ENCODE results near the gene UNC5B.
A peak's percentile ranks its signal among the peaks of the same experiment; 100 is the strongest.

The UNC5B gene

DNA sequence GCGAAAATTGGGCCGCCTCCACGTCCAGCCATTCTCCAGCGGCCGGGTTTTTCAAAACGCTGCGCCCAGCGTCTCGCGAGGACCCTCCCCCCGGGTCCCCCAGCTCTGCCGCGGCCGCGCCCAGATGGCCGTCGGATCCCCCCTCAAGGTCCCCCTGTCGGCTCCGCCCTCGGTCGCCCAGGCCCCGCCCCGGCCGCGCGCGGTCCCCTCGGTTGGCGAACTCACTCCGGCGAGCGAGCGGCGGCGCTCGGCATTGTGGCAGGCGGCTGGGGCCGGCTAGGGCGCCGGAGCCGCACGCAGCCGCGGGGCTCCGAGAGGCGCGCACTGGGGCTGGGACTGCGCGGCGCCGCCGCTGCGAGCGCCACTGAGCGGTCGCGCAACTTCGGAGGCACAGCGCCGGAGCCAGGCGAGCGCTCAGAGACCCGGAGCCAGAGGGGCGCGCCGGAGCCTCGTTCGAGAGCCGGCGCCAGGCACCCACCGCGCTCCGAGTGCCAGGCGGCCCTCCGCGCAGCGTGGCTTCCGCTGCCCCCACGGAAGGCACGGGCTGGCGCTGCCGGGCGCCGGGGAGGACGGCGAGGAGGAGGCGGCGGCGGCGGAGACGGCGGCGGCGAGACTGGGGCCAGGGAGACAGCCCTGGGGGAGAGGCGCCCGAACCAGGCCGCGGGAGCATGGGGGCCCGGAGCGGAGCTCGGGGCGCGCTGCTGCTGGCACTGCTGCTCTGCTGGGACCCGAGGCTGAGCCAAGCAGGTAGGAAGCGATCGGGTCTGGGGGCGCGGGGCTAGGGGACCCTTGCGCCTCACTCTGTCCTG is at the start of gene UNC5B:
Gene UNC5B (plus strand): TSS at position 253 of the 809 bp plus-strand sequence. CDS start 416 bp downstream, at position 669.
- peak; percentile 58 to 60 for DNase-seq

- no peak for DNase-seq
Measured at GRCh38 chr10:71173466-71173865, 38.9 kb upstream of the UNC5B start.

DNA sequence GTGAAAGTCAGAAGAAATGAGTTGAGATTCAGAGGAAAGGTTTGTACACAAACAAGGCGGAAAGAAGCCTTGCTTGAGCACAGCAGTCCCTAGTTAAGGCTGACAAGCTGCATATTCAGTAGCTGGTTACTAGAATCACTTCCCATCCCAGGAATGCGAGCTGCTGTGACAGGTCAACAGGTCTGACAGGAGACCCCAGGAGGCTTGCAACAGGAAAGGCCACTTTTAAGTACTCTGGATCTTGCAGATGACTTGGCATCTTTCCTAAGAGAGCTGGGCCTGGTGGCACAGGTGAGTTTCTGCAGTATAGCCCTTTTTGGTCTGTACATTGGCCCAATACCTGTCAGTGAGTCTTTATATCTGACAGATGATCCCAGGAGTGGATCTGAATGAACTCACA is 35.7 kb upstream of the UNC5B start:
- no peak for DNase-seq

- no peak for DNase-seq
Measured at GRCh38 chr10:71177651-71178199, 34.6 kb upstream of the UNC5B start.

DNA sequence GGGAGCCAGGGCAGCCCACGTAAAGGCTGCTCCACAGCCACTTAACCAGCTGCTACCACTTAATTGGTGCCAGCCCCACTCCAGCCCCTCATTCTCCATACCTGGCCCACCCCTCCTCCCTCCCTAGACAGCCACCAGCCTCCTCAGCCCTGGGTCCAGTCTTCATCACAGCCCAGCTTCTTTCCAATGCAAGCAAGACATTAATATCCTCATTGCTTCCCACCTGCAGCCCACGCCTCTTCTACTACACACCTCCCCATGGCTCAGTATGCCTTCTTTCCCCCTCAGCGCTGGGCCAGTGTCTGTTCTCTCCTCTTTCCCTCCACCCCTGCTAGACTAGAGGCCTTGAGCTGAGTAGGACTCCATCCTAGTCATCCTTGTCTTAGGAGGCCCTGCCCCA is 33.5 kb upstream of the UNC5B start:
- DNase-seq: no peak

- DNase-seq: no peak
Measured at GRCh38 chr10:71179382-71179781, 33.0 kb upstream of the UNC5B start.

DNA sequence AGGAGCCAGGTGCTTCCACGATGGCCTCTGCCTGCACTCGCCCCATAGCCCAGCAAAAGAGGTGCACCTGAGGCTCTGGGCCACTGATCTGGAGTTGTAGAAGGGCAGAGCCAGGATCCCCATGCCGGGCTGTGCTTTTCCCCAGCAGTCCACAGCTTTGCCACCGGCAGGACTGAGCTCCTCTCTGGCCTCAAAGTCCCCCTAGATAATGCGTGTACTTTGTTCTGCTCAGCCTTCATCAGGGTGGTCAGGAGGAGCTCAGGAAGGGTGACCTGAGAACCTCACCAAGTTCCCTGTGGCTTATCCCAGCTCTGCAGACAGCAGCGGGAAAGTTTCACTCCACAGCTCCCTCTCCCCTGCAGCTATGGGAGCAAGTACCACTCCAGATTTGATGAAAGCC is 27.9 kb upstream of the UNC5B start:
- DNase-seq: no peak

DNA sequence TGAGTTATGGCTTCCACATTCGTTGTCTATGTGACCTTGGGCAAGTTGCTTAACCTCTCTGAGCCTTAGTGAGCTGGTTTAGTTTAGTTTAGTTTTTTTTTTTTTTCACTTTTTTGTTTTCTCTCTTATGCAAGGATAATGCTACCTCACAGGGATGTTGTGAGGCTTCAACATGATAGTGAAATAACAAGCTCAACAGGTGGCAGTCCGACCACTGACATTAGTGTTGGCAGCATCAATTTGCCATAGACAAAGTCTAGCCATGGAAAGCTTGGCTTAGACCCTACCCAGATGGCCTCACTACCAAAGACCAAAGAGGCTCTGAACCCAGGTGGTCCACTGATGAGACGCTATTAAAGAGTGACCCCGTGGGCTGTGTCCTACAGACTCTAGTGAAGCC is 27.2 kb upstream of the UNC5B start:
- no peak for DNase-seq

GRCh38 chr10:71187197-71187596 is 25.2 kb upstream of the UNC5B start:
- DNase-seq: no peak

GRCh38 chr10:71187600-71187999 is 24.8 kb upstream of the UNC5B start:
- DNase-seq: no peak

DNA sequence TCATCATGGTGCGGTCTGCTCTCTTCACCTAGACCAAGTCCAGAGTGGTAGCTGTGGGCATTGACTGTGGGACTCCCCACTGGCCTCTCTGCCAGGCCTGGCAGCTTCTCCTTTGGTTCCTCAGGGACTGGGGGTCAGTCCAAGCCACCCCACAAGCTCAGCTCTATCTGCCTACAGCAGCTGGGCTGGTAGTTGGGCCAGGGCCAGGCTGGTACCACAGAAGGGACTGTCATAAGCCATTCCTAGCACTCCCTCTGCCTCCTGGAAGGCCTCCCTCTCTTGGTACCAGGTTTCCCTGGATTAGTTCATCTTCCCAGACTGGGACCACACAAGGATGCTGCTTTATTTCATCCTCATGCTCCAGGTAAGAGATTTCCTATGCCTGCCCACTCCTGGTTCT is 24.2 kb upstream of the UNC5B start:
- no peak for DNase-seq

- no peak for DNase-seq
Measured at GRCh38 chr10:71191019-71191418, 21.4 kb upstream of the UNC5B start.

DNA sequence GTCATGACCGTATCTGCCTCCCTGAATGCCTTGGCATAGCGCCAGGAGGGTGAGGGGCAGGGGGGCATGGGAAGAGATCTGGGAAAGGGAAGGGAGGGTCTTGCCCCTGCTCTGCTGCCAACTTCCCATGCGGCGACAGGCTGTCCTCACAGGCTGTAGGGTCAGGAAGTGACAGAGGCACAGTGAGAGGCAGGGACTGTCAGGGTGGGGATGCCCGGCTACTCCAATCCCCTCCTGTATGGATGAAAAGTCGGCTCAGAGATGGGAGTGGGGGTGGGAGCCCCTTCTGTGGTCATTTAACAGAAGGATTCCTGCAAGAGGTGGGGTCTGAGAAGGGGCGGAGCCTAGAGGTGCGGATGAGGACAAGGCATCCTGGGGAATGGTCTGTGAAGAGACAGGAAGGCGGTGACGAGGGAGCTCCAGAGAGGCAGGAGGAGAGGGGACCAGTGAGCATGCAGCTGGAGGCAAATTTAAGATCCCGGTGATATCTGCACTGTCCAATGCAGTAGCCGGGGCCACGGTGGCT is 20.8 kb upstream of the UNC5B start:
- no peak for DNase-seq

DNA sequence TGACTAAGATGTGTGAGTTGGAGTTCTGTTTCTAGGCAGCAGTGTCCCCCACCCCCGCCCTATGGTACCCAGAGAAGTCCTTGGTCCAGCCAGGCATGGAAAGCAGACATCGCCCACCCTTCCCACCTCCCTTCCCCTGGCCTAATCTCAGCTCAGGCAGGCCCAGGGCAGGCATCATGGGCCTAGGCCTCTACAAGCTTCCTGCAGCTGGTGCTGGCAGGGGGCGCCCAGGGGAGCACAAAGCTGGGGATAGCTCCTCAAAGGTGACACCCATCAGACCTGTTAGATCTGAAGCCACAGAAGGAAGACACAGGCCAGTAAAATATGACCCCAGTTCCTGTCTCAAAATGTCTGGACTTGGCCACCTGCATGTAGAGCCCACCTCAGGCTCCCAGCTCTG is 18.9 kb upstream of the UNC5B start:
- no peak for DNase-seq

- DNase-seq: no peak
Measured at GRCh38 chr10:71197955-71198354, 14.4 kb upstream of the UNC5B start.

GRCh38 chr10:71201849-71202248 is 10.5 kb upstream of the UNC5B start:
- no peak for DNase-seq

GRCh38 chr10:71202314-71202713 is 10.1 kb upstream of the UNC5B start:
- DNase-seq: no peak

GRCh38 chr10:71203124-71203523 is 9.2 kb upstream of the UNC5B start:
- DNase-seq: no peak

DNA sequence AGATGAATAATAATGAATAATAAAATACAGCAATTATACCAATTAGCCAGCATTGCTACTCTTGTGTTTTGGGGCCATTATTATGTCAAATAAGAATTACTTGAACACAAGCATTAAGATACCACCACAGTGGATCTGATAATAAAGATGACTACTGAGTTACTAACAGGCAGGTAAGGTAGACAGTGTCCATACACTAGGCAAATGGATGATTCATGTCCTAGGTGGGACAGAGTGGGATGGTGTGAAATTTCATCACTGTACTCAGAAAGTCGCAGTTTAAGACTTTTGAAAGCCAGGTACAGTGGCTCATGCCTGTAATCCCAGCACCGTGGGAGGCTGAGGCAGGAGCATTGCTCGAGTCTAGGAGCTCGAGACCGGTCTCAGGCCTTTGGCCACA is 8.7 kb upstream of the UNC5B start:
- DNase-seq: no peak

- no peak for DNase-seq
Measured at GRCh38 chr10:71204746-71205145, 7.6 kb upstream of the UNC5B start.

DNA sequence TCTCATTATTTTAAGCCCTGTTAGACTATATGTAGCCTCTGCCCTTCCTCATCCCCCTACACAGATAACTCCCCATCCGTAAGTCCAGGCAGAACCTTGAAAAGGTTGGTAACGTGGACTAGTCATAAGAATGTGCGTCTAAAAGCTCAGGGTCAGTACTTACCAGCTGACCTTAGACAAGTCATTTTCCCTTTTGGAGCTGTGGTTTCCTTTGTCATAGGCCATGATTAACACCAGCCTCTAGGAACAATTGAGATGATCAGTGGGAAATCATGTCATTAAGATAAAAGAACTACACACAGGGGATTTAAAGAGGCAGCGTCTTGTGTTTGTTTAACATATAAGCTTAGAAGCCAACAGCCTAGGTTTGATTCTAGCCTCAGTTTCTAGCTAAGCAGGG is 6.9 kb upstream of the UNC5B start:
- no peak for DNase-seq

GRCh38 chr10:71206911-71207310 is 5.5 kb upstream of the UNC5B start:
- no peak for DNase-seq

- DNase-seq: no peak
Measured at GRCh38 chr10:71207578-71207977, 4.8 kb upstream of the UNC5B start.

- no peak for DNase-seq
Measured at GRCh38 chr10:71209352-71209715, 3.0 kb upstream of the UNC5B start.
